Transverse colon (tissue), 3 donors: ENCODE measurements around the gene SYT2.

Experiments
- POLR2A ChIP-seq: fragments of 450-650 bp; IDR thresholded peaks from one replicate; pipeline ENCODE4 v1.6.1; 2016; ENCODE audit warnings: antibody characterized with exemption, mild to moderate bottlenecking, moderate library complexity
- TF ChIP-seq, protein P1 (sequence below), 5 experiments: fragments of 200-600 bp in 3 of 5; fragments of 450-650 bp in 2 of 5; sonication (generic) in 3 of 5; IDR thresholded peaks; 1 replicate in 2 of 5; 2 replicates in 3 of 5; pipeline ENCODE4 v1.5.1; 2016 to 2017; ENCODE audit warnings: antibody characterized with exemption in 5 of 5, inconsistent platforms in 3 of 5, mild to moderate bottlenecking in 2 of 5, moderate library complexity in 1 of 5

DNA sequence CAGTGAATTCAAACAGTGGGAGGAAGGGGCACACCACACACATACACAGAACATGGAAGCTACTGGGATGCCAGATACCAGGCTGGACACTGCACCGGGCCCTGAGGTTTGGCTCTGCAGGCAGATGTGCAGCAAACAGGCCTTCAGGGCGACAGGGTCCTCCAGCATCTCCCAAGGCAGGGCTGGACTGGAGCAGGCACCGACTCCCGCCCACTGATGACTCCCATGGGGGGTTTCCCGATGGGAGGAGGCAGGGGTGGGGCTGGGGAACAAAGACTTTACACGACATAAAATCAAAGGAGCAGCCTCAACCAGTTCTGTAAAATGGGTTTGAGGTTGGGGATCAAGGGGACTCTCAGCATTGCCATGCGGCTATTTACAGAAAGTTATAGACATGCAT lies 118.1 kb downstream of the SYT2 start:
- TF ChIP-seq, protein P1, sequence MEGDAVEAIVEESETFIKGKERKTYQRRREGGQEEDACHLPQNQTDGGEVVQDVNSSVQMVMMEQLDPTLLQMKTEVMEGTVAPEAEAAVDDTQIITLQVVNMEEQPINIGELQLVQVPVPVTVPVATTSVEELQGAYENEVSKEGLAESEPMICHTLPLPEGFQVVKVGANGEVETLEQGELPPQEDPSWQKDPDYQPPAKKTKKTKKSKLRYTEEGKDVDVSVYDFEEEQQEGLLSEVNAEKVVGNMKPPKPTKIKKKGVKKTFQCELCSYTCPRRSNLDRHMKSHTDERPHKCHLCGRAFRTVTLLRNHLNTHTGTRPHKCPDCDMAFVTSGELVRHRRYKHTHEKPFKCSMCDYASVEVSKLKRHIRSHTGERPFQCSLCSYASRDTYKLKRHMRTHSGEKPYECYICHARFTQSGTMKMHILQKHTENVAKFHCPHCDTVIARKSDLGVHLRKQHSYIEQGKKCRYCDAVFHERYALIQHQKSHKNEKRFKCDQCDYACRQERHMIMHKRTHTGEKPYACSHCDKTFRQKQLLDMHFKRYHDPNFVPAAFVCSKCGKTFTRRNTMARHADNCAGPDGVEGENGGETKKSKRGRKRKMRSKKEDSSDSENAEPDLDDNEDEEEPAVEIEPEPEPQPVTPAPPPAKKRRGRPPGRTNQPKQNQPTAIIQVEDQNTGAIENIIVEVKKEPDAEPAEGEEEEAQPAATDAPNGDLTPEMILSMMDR (IDR thresholded peaks at IDR 0.05): no peak
- no peak for TF ChIP-seq POLR2A
